HG03103 (cell line): ENCODE measurements around the gene NKD2.
"Not testable (repeated sequence)": the region's sequence is repeated elsewhere in the genome, so short reads cannot be mapped to it uniquely, and the experiment has no call there.

Experiments used
- ATAC-seq: cut with Tn5 transposase; IDR thresholded peaks from one replicate; pipeline ENCODE4 v1.9.1; 2021; ENCODE audit warnings: low read depth; ENCODE audit not compliant: unreplicated experiment

NKD2 gene

GRCh38 chr5:1054799-1055775 lies 46.5 kb downstream of the NKD2 start:
- no peak for ATAC-seq

DNA sequence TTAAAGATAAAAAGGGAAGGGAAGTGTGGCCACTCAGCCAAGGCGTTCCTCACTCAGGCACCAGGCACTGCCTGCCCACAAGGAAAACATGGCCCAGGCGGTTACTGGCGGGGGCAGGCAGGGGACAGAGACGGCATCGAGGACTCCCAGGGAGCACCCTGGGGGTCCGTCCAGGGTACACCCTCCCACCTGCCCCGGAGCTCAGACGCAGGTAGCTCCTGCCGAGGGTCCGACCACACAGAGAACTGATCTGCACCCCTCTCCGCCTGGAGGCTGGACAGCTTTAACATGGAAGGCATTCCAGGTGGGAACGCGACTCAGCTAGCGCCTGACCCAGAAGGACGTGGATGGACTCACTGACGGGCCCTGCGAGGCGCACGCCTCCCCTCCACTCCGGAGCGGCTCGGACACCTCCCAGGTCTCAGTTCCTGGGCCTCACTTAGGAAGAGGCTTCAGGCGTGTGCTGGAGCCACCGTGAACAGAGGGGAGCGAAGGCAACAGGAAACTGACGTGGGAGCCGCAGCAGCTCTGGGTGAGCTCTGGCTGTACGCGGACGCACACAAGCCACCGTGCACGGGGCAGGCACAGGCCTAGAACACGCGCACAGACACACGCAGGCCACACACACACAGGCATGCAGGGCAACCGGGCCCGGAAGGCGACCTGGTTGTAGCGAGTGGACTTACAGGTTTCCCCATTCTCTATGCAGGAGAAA lies 47.5 kb downstream of the NKD2 start:
- no peak for ATAC-seq

GRCh38 chr5:1056611-1057484 lies 48.2 kb downstream of the NKD2 start:
- ATAC-seq: no peak

DNA sequence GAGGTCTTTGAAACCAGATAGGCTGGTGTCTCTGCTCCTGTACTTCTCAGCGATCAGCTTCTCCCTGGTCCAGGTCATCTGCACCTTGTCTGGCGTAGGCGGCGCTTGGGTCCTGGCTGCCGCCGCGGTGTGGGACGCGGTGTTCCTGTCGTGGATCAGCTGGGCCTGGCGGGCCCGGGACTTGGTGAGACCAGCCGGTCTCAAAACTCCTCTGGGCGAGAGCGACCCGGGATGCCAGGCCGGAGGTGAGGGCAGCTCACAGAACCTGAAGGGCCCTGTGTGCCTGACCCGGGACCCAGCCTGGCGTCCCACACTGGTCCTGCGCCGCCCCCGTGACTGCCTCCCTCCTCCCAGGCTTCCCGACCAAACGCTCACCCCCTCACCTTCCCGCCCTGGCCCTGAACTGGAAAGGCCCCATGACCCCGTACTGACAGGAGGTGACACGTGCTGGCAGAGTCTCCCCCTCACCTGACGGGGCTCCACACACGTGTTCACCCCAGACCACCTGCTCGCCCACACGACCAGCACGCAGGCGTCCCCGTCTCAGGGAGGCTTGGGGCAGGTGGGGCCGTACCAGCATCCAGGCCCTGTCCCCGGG lies 49.0 kb downstream of the NKD2 start:
- ATAC-seq: no peak

- ATAC-seq: no peak
Measured at GRCh38 chr5:1058083-1058945, 49.7 kb downstream of the NKD2 start.

- ATAC-seq: no peak
Measured at GRCh38 chr5:1058988-1059883, 50.6 kb downstream of the NKD2 start.

DNA sequence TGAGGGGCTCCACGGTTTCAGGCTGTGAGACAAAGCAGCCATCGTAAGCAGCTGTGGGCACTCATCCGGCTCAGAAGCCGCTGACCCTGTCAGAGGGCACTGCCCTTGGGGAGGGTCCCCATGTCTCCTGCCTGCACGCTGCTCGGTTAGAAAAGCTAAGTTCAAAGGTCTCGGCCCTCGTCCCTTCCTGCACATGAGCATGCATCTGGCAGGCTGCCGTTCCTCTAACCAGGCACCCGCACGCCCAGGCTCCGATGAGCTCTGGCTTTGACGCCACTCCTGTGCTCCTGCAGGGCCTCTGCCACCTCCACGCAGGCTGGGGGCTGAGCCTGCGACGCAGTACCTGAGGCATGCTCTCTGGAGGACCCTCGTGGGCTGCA lies 51.3 kb downstream of the NKD2 start:
- ATAC-seq: no peak

GRCh38 chr5:1060535-1060981 lies 52.0 kb downstream of the NKD2 start:
- ATAC-seq: no peak

DNA sequence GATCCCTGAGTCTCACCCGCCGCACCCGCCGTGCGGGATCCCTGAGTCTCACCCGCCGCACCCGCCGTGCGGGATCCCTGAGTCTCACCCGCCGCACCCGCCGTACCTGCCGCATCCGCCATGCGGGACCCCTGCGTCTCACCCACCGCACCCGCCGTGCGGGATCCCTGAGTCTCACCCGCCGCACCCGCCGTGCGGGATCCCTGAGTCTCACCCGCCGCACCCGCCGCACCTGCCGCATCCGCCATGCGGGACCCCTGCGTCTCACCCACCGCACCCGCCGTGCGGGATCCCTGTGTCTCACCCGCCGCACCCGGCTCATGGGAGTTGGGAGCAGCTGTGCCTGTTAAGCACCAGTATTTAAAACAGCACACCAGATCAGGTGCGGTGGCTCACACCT lies 52.7 kb downstream of the NKD2 start:
- ATAC-seq: not testable (repeated sequence)

DNA sequence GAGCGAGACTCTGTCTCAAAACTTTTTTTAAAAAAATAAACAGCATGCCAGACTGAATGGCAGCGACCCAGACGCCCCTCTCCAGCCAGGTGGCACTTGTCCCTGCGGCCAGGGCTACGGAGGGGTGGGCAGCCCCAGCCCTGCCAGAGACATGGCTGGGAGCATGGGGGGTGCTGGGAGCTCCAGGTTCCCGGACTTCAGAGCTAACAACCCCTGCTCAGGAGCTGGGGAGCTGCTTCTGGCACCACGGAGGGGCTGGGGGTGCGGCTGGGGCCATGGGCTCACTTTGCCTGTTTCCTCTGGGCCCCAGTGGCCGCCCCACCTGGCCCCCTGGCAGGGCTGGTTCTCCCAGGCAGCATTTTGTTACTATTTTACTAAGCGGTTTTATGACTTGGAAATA lies 53.3 kb downstream of the NKD2 start:
- ATAC-seq: no peak

DNA sequence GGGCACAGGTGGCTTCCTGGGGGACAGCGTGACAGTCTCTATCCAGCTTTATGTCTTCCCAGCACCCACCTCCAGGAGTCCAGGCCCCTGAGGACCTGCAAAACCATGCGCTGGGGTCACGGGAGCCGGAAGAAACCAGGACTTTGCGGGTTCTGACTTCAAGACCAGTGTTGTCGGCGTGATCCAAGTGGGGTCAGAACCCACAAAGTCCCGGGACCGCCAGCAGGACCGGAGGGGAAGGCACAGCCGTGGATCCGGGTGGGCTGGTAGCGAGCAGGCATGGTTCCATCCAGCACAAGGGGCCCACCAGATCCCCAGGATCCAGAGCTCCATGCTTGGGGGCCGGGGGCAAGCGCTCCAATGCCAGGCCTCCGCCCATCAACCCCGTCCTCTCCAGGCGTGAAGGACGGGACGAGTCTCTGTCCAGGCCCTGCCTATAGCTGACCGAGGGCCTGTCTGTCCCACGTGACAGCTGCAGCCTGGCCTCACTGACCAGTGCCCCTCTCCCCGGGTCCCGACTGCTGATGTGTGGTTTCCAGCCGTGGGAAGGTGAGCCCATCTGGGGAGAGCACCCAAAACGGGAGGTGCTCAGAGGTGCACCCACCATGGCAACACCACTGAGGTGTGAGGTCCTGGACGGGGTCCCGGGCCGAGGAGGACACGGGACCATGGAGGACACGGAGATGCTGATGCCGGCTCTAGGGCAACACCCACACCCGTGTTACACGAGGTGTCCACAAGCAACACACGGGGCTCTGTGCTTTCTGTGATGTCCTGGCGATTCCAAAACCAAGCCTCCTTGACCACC lies 54.4 kb downstream of the NKD2 start:
- ATAC-seq: no peak

- no peak for ATAC-seq
Measured at GRCh38 chr5:1063661-1064382, 55.2 kb downstream of the NKD2 start.

GRCh38 chr5:1064383-1065142 lies 56.0 kb downstream of the NKD2 start:
- ATAC-seq: no peak

- ATAC-seq: no peak
Measured at GRCh38 chr5:1065143-1065750, 56.6 kb downstream of the NKD2 start.

DNA sequence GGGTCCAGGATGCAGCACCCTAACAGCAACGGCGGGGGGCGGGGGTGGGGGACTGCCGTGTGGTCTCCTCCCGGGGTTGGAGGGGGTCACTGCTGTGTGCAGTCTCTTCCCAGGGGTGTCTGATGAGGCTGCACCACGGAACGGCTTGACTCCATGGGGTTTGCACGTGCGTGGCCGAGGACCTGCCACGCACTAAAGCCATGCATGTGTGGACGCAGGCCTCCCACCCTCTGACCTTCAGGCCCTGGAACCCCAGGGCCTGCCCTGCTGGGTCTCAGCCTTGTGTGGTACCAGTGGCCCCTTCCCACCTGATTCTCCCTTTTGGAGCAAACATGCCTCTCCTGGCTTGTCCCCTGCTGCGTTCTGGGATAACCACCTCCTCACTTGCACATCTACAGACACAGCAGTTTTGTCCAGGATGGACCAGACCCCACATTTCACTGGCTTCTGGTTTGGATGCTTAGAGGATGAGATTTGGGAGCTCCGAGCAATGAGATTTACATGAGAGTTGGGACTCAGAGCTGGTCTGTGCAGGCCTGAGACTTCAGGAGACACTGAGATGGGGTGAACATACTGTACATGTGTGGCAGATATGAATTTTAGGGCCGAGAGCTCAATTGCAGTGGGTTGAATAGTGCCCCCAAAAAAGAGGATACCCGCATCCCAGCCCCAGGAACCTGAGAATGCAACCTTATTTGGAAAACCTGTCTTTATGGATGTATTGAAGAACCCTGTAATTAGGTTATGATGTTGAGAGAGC lies 57.5 kb downstream of the NKD2 start:
- ATAC-seq: no peak
